HK-2 (cell line): ENCODE measurements around the gene MDGA2.
"Not testable (repeated sequence)": the region's sequence is repeated elsewhere in the genome, so short reads cannot be mapped to it uniquely, and the experiment has no call there.

Experiments
- DNase-seq: peaks from one replicate; pipeline ENCODE4 v3.0.0-alpha.2; 2018; ENCODE audit not compliant: unreplicated experiment

Gene MDGA2

GRCh38 chr14:47624126-47624525, 51.3 kb downstream of the MDGA2 start:
- not testable (repeated sequence) for DNase-seq

DNA sequence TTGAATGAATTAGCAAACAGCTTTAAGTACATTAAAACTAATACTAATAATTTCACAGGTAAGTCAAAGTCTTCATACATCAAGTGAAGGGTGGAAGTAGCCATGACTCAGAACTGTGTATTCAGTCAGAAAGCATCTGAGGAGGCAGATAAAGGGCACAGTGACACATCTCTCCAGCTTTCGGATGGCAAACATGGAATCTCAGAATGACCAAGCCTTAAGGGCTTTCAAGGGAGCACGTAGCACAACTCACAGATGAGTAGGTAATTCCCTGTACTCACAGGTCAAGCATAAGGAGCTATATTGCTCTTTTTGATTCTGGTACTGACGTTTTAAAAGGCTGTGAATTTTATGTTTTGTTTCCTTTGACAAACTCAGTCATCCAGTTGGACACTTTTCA, 56.0 kb downstream of the MDGA2 start:
- DNase-seq, result peak; percentile 49

- no peak for DNase-seq
Observed at GRCh38 chr14:47606566-47606965, 68.8 kb downstream of the MDGA2 start.

- DNase-seq, result no peak
Observed at GRCh38 chr14:47596860-47597259, 78.5 kb downstream of the MDGA2 start.

- DNase-seq, result no peak
Observed at GRCh38 chr14:47596232-47596631, 79.2 kb downstream of the MDGA2 start.

DNA sequence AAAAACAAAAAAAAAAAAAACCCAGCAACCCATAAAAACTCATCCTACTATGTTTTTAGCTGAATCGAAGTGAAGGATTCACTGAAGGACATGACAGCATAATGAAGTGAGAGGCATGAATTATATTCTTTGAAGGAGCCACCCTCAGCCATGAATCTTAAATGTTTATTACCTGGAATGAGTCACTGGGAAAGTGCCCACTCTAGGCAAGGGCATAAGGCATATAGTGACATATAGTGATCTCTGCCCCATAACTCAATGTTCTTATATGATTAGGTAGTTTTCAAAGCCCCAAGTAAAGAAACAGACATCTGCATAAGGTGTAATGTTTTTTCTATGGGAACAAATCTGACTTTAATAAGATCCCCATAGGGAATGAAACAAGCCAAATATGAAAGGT, 79.9 kb downstream of the MDGA2 start:
- DNase-seq, result no peak

DNA sequence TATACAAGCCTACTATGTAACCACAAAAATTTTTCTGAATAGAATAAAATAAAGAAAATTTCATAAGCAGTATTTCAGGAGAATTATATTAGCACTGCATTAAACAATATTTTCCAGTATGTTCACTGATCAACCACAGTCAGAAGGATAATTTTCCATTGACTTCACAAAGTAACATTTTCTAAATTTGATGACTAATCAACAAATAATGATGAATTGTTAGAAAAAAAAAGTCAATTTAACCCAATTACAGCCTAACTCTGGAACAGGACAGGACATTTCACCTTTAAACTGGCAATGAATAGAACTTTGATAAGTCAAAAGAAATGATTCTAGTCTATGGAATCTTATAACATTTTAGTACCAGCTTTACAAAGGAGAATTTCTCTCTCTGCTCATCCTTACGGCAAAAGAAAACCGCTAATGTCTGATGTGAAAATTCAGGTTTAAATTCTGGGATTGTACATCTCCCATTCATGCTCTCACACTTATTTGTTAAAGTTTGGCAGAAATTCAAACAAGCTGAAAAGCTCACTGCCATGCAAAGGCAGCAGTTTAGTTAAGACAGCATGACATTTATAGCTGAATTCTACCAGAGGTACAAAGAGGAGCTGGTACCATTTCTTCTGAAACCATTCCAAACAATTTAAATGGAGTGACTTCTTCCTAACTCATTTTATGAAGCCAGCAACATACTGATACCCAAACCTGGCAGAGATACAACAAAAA, 84.5 kb downstream of the MDGA2 start:
- DNase-seq, result no peak

DNA sequence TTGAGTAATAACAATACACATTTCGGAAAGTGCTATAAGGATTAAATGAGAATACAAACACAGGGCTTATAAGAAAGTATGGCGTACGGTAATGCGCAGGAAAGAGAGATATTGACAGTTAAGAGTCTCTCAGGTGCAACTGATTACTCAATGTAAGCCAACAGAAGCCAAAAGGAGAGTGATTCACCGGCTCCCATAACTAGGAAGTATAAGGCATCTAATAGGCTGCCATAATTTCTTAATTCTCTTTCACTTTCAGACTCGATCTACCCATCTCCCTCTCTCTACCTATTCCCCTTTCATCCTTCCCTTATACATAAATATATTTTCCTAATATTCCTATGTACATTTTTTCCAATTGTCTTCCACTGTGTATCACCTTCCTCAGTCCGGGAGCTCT, 90.0 kb downstream of the MDGA2 start:
- DNase-seq, result no peak

DNA sequence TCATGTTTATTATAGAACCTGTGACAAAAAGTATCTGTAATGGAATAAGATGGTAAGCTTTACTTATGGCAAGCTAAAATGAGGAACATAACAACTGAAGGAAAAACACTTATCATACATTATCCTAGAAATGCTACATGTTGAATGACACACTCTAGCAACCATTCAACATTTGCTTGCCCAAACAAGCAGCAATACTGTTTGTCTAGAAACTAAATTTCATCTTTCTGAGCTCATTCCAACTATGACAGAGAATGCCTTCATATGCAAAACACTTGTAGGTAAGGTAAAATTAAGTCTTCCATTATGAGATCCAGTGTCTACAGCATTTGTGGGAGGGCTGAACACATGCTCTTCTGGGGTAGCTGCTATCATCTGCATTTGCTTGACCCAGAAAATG, 108.1 kb downstream of the MDGA2 start:
- no peak for DNase-seq

DNA sequence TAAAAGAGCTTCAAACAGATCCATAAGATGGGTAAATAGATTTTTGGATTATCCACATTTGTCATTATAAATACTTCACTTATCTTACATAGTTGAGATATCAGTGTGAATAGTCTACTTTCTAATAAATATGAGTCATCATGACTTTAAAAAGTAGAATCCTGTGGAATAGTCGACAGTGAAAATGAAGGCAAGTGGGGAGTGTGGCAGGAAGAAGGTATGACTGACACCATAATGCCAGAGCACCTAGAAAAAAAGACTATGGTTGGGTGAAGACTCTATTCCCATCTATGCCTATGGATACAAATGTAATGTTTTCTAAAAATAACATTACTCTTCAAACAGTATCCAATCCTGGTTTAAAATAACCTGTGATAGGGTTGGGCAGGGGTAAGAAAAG, 117.5 kb downstream of the MDGA2 start:
- no peak for DNase-seq

GRCh38 chr14:47555333-47555732, 120.1 kb downstream of the MDGA2 start:
- DNase-seq, result no peak

- DNase-seq, result no peak
Observed at GRCh38 chr14:47549886-47550285, 125.5 kb downstream of the MDGA2 start.

GRCh38 chr14:47543459-47543858, 131.9 kb downstream of the MDGA2 start:
- DNase-seq, result no peak

DNA sequence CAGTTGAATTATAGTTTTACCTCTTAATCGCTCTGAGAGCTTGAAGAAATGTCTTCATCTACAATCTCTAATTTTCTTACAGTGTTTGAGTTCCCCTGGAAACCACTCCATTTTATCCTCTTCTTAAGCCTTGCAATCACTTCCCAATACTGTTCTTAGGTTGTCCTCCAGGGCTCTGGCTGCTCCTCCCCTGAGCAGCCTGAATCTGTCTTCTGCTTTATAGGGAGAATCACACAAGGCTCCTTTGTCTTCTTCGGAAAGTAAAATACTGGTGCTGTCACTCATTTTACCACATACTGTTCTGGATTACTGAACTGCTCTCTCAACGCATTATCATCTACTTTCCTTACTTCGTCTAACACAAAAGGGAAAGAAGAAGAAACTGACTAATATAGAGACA, 133.7 kb downstream of the MDGA2 start:
- DNase-seq, result no peak

GRCh38 chr14:47539031-47539461, 136.4 kb downstream of the MDGA2 start:
- no peak for DNase-seq

DNA sequence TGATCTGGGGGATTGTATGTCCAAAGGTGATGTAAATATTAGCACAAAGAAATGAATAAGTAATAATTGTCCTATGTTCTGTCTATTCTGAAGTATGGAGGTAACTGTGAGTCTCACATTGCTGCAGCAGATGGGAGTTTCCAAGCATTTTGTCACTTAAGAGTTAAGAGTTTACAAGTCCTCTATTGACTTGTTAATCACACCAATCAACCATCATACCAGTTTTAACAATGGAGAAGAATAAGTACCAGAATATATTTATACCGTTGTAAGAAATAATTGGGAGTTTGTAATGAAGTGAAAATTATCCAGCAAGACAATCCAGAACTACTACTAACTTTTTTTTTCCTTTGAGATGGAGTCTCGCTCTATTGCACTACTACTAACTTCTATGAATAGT, 139.1 kb downstream of the MDGA2 start:
- no peak for DNase-seq

DNA sequence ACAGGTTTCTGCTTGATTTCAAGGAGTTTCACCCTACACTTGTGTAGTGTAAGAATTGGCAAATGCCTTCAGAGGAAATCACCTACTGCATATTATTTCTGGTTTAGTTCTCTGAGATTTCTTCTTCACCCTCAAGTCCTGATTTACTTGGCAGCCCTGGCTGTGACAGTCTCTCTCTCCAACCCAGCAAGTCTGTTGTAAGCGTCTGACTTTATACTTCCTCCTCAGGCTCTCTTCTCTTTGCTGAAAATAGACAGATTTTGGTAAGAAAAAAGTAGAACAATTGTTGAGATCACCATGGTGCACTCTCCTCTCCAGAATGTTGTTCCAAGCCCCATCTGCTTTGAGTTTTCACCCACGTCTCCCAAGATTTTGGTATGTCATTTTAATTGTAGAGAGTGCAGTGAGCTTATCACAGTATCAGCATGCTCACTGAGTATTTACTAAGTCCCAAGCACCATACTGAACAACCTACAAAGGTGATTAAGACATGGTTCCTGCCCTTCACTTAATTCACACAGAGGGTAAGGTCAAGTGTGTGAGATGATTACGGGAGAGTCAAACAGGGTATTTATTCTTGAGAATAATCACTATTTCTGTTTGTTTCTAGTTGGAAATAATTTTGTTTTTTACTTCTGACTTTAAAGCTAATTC, 148.7 kb downstream of the MDGA2 start:
- no peak for DNase-seq

GRCh38 chr14:47524524-47524923, 150.9 kb downstream of the MDGA2 start:
- DNase-seq, result no peak

GRCh38 chr14:47520382-47520781, 155.0 kb downstream of the MDGA2 start:
- DNase-seq, result no peak

GRCh38 chr14:47511829-47512228, 163.6 kb downstream of the MDGA2 start:
- DNase-seq, result no peak

DNA sequence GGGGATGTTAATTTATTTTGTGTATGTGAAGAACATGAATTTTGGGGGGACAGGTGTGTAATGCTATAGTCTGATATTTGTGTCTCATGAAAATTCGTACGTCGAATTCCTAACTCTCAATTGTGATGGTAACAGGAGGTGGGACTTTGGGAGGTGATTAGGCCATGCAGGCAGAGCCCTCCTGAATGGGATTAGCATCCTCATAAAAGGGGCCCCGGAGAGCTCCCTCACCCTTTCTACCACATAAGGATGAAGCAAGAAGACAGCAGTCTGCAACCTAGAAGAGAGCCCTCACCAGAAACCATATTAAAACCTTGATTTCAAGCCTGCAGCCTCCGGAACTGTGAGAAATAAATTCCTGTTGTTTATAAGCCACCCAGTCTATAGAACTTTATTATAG, 165.4 kb downstream of the MDGA2 start:
- DNase-seq, result no peak

- no peak for DNase-seq
Observed at GRCh38 chr14:47507861-47508260, 167.5 kb downstream of the MDGA2 start.

GRCh38 chr14:47500369-47500768, 175.0 kb downstream of the MDGA2 start:
- DNase-seq, result no peak

- no peak for DNase-seq
Observed at GRCh38 chr14:47490766-47491165, 184.6 kb downstream of the MDGA2 start.
